ENCODE measurements around the gene CEP295NL. TPM values are rescaled to one million over a fixed set of nuclear protein-coding genes. Genes with fewer than 3 reads are reported as not detected.

Gene CEP295NL
- total and polyA plus RNA-seq, 12 donors = 0.04 to 2.6 (median 0.82) TPM

DNA sequence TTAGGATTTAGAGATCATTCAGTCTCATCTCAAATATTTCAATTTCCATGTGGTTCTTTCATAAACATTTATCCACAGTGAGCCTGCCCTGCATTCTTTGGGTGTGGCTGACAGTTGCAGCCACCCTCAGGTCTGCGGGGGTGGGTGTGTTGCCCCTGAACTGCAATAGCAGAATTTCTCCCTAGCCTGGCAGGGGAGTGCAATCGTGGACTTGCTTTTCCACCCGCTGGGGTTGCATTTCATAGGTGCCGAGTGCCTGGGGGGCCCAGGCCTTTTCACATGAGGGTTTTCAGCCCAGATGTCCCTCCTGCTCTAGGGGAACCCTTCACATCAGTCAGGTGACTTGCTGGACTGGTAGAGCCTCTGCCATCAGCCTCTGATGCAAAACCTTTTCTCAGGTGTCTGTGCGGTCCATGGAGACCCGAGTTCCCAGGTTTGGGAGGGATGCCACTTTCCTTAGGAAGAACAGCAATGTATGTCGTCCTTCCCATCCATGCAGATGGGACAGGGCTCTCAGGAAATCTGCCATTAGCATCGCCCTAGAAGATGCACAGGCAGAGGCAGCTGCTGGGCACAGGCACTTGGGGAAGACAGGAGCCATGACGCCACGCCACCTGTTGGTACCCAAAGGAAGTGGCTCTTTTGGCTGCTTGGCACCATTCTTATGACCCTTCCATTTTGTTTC is 60.0 kb downstream of the CEP295NL start:
- H3K36me3 ChIP-seq = peaks cover 0 to 6% (median 4%) of the 10 kb centered on the region in 9 donors
- H3K9me3 ChIP-seq = no peaks in the 10 kb centered on the region
- H3K27ac ChIP-seq = no peak overlapping the region
- TF ChIP-seq CTCF (IDR thresholded peaks at IDR 0.05) = peak in 8 of 9 donors; percentile 16 to 66 (median 38)
- H3K27me3 ChIP-seq = no peaks in the 10 kb centered on the region
- DNase-seq (no peak), ATAC-seq (no peak)
- intact Hi-C loops (cut with DNase I) = no loop called here
- no peak overlapping the region for H3K4me3 ChIP-seq
- WGBS, 2 donors = 72 to 73% methylated on average over 10 of the region's 10 CpGs
- peaks cover 4 to 26% (median 20%) of the 10 kb centered on the region in 9 donors for H3K4me1 ChIP-seq

DNA sequence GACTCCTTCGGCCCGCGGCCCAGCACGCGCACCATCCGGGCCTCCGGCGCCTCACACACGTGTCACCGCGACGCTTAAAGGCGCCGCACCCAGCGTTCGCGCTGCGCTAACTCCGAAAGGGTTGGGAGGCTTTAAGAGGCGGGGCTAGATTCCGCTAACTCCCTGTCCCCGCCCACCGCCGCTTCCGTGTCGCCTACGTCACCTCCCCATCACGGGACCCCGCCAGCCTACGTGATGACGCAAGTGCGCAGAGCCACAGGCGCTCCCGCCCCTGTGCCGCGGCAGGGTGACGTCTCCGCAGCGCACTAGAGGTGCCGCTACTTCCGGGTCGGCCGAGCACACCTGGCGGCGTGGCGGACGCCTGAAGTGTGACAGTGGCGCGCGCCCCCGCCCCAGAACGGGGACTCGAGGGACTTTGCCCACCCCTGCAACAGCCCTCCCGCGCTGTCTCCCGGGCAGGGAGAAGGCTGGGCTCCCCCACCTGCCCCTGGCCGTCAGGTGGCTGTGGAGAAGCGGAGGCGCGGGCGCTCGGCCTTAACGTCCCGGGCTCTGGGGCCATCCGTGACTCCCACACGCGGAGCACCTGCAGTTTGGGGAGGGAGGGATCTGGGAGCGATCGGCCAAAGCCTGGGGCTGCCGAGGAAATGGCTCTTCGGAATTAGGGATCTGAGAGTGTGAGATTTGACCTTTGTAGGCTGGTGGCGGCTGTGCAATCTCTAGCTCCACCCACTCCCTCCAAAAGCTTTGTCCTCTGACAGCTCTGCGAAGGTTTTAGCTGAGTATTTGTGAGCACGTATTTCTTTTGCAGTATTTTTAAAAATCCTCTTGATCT is 62.0 kb downstream of the CEP295NL start, which contains the start of gene USP36:
USP36 (minus strand) TSS at position 35 of the 832 bp plus-strand sequence. CDS start 4,451 bp downstream, outside the sequence.
- 0 to 1% methylated on average over 73 to 74 of the region's 74 CpGs for WGBS, 2 donors
- peak in 3 of 9 donors; percentile 12 to 24 (median 14) for TF ChIP-seq CTCF (IDR thresholded peaks at IDR 0.05)
- peak within 1 kb of the TSS; percentile 76 to 100 (median 90) for H3K4me3 ChIP-seq
- peaks cover 4 to 33% (median 22%) of the 10 kb centered on the region in 9 donors for H3K4me1 ChIP-seq
- peaks cover 0 to 26% (median 19%) of the 10 kb centered on the region in 9 donors for H3K36me3 ChIP-seq
- H3K27ac ChIP-seq = peak within 1 kb of the TSS; percentile 93 to 100 (median 98)
- ATAC-seq = peak; percentile 96 to 98 (median 97)
- intact Hi-C loops (cut with DNase I) = no loop called here
- peak; percentile 99 to 100 for DNase-seq
- no peaks in the 10 kb centered on the region for H3K9me3 ChIP-seq
- no peaks in the 10 kb centered on the region for H3K27me3 ChIP-seq

Other genes with a start within 250 kb of the CEP295NL start
- 10 to 100 TPM; 23.5 to 46.9 (median 34.8) TPM for gene CYTH1, start 120.9 kb downstream of the CEP295NL start, total RNA-seq
- gene CYTH1, start 120.9 kb downstream of the CEP295NL start, polyA plus RNA-seq = 10 to 100 TPM; 22.3 to 31.5 TPM
- 10 to 100 TPM; 20.1 to 28.8 (median 24.9) TPM for gene USP36, start 62.4 kb downstream of the CEP295NL start, total RNA-seq
- 10 to 100 TPM; 10.0 to 15.4 TPM for gene USP36, start 62.4 kb downstream of the CEP295NL start, polyA plus RNA-seq
- 100 to 1,000 TPM in 4 of 10 donors, 10 to 100 TPM in 6; 77.5 to 118 (median 99.3) TPM for gene TIMP2, start 22.2 kb upstream of the CEP295NL start, total RNA-seq
- 10 to 100 TPM; 32.4 to 44.1 TPM for gene TIMP2, start 22.2 kb upstream of the CEP295NL start, polyA plus RNA-seq
- 100 to 1,000 TPM; 362 to 852 (median 568) TPM for gene LGALS3BP, start 76.7 kb upstream of the CEP295NL start, total RNA-seq
- 100 to 1,000 TPM; 196 to 268 TPM for gene LGALS3BP, start 76.7 kb upstream of the CEP295NL start, polyA plus RNA-seq
- gene CANT1, start 106.6 kb upstream of the CEP295NL start, total RNA-seq = 10 to 100 TPM; 19.9 to 33.4 (median 24.4) TPM
- gene CANT1, start 106.6 kb upstream of the CEP295NL start, polyA plus RNA-seq = 10 to 100 TPM in 1 of 2 donors, 1 to 10 TPM in 1; 4.1 to 16.7 TPM
- 100 to 1,000 TPM in 3 of 10 donors, 10 to 100 TPM in 7; 29.3 to 685 (median 62.8) TPM for gene C1QTNF1, start 121.0 kb upstream of the CEP295NL start, total RNA-seq
- 100 to 1,000 TPM; 108 to 224 TPM for gene C1QTNF1, start 121.0 kb upstream of the CEP295NL start, polyA plus RNA-seq
- gene ENGASE, start 171.6 kb upstream of the CEP295NL start, total RNA-seq = 10 to 100 TPM; 20.1 to 45.5 (median 26.6) TPM
- 10 to 100 TPM in 1 of 2 donors, 1 to 10 TPM in 1; 9.7 to 54.1 TPM for gene ENGASE, start 171.6 kb upstream of the CEP295NL start, polyA plus RNA-seq

Data from heart right ventricle (tissue), 16 donors.